Endothelial cell of umbilical vein (primary cell): Measurements from ENCODE around the gene IDNK.

ENCODE experiments used
- CTCF ChIP-seq, 2 donors: IDR thresholded peaks; 1 replicate in 1 of 2; 2 replicates in 1 of 2; pipeline ENCODE4 v1.5.1; 2011; ENCODE audit warnings: low read length in 2 of 2, mild to moderate bottlenecking in 2 of 2, moderate library complexity in 2 of 2, control low read depth in 1 of 2, inconsistent platforms in 1 of 2, low read depth in 1 of 2; ENCODE audit not compliant: insufficient read depth in 1 of 2; ENCODE audit errors: extremely low read depth in 1 of 2
- MYC ChIP-seq: IDR thresholded peaks from one replicate; pipeline ENCODE4 v1.6.1; 2011; ENCODE audit warnings: mild to moderate bottlenecking, low read depth, low read length
- POLR2A ChIP-seq: IDR thresholded peaks from 2 replicates; pipeline ENCODE4 v1.6.1; 2012; ENCODE audit warnings: low read depth, mild to moderate bottlenecking, control low read depth, low read length

GRCh38 chr9:83629433-83630104, 6.6 kb downstream of the IDNK start:
- TF ChIP-seq MYC (no peak), POLR2A (no peak), CTCF (IDR thresholded peaks at IDR 0.05; ENCODE audit: extremely low read depth in 1 of 2, insufficient read depth in 1 of 2, low read depth in 1 of 2, low read length in 2 of 2) (no peak)
